ENCODE measurements around the gene DKK2. TPM values are rescaled to one million over a fixed set of nuclear protein-coding genes. Genes with fewer than 3 reads are reported as not detected.

The DKK2 gene
- 0.06 and 0.29 TPM in 2 replicates for total RNA-seq

DNA sequence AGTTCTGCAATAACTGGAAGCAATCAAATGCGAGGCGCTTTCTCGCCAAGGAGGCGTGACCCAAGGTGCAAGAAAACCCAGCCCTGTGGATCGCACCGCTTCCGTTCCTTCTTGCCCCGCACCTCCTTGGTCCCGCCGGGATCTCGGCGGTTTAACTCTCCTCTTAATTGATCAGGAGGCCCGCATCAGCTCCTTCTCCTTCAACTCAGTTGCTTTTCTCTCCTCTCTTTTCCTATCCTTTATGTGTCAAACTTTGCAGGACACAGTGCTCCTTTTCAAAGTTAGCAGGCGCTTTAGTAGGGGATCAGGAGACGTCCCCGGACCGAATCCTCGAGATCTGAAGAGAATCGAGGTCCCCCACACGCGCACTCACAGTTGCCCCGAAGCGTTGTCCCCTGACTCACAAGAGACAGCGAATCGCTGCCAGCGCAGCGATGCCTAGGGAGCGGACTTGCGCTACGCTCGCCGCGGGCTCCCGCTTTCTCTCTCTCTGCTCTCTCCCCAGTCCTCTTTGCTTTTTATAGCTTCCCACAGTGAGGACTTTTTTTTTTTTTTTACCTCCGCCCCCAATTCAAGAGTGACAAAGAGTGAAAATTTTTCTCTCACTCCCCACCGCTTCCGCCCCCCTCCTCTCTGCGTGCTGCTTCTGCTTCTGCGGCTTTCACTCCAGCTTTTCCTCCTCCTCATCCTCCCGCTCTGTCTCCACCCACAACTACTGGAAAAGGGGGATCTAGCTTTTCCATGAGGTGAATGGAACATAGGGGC lies at the start of gene DKK2:
DKK2 (minus strand) TSS at position 495 of the 765 bp plus-strand sequence. CDS start 722 bp downstream, outside the sequence.
- DNase-seq (ENCODE audit: extremely low read depth, low read depth, low spot score), result no peak

DNA sequence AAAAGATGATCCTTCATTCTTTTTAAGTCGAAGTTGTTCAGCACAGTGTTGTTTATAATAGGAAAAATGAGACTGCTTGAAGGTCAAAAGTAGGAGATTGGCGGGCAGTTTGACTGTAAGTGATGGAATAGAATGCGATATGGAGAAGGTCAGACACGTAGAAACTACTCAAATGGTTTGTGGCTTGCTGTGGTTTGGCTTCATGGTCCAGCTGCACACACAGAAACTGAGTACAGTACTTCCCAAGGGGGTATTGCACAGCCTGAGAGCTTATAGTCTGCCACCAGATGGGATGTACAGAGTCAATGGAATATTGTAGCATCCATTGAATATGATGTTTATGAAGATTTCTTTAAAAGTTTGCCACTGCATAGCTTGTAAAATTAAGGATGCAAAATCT lies 41.1 kb upstream of the DKK2 start:
- no peak for DNase-seq (ENCODE audit: extremely low read depth, low read depth, low spot score)

DNA sequence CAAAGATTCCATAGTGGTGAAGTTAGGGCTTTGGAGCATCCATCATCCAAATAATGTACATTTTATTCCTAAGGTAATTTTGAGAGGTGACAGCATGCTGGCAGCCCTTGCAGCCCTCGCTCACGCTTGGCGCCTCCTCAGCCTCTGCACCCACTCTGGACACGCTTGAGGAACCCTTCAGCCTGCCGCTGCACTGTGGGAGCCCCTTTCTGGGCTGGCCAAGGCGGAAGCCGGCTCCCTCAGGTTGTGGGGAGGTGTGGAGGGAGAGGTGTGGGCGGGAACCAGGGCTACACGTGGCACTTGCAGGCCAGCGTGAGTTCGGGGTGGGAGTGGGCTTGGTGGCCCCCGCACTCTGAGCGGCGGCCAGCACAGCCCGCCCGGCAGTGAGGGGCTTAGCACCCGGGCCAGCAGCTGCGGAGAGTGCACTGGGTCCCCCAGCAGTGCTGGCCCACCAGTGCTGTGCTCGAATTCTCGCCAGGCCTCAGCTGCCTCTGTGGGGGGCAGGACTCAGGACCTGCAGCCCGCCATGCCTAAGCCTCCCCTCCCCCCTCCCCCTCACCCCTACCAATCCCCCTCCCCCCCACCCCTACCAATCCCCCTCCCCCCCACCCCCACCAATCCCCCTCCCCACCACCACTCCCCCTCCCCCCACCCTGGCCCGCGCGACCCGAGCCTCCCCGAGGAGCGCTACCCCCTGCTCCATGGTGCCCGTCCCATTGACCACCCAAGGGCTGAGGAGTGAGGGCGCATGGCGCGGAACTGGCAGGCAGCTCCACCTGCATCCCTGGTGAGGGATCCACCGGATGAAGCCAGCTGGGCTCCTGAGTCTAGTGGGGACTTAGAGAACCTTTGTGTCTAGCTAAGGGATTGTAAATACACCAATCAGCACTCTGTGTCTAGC lies 37.0 kb upstream of the DKK2 start:
- DNase-seq (ENCODE audit: extremely low read depth, low read depth, low spot score), result no peak

GRCh38 chr4:107071108-107071507 lies 35.0 kb upstream of the DKK2 start:
- no peak for DNase-seq (ENCODE audit: extremely low read depth, low read depth, low spot score)

DNA sequence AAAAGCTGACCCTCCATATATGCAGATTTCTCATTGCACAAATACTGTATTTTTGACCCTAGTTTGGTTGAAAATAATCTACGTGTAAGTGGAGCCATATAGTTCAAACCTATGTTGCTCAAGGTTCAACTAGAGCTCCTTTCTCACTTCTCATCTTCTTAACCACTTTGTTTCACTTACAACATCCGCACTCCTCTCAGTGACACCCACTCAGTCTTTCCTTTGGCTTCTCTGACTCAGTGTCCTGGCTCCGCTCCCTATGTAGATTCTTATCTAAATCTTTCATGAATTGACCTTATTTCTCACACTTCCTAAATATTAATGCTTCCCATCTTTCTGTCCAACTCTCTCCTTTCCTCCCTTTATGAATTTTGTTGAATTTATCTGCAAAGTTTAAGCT lies 32.9 kb upstream of the DKK2 start:
- DNase-seq (ENCODE audit: extremely low read depth, low read depth, low spot score), result peak; percentile 29

DNA sequence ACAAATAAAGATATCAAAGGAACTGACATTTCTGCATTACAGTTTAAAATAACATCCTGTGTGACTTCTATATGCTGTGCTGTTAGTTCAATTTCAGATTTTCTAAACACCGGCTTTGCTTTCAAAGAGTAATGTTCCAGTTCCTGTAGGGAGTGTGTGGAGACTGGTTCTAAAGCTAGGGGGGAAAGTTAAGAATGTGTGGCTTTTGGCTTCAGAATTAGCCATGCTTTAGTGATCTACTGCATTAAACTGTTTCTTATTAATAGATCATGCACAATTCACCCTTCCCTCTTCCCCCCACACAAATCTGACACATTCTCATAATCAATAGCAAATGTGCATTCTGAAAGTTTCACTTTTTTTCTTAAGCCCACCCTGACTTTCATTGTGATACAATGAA lies 32.0 kb upstream of the DKK2 start:
- DNase-seq (ENCODE audit: extremely low read depth, low read depth, low spot score), result no peak

GRCh38 chr4:107066621-107067020 lies 30.5 kb upstream of the DKK2 start:
- DNase-seq (ENCODE audit: extremely low read depth, low read depth, low spot score), result no peak

DNA sequence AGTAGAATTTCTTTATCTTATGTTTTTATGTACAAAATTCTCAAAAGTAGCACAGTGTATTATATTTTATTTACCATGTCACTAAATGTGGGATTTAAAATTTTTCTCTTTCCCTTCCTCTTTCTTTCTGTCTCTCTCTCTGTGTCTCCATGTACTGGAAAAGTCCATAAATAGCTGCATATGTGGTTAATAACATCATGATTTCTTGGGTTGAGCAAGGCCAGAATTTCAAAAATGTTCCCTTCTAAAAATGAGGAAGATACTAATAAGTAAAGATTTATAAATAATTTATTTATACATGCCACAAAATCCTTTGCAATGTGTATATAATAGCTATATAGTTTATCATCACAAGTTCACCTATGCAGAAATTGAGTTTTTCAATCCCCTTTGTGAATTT lies 29.1 kb upstream of the DKK2 start:
- no peak for DNase-seq (ENCODE audit: extremely low read depth, low read depth, low spot score)

- DNase-seq (ENCODE audit: extremely low read depth, low read depth, low spot score), result no peak
Observed at GRCh38 chr4:107060388-107060787, 24.3 kb upstream of the DKK2 start.

- no peak for DNase-seq (ENCODE audit: extremely low read depth, low read depth, low spot score)
Observed at GRCh38 chr4:107058828-107059227, 22.7 kb upstream of the DKK2 start.

GRCh38 chr4:107050525-107051135 lies 14.5 kb upstream of the DKK2 start:
- DNase-seq (ENCODE audit: extremely low read depth, low read depth, low spot score), result no peak

- no peak for DNase-seq (ENCODE audit: extremely low read depth, low read depth, low spot score)
Observed at GRCh38 chr4:107046261-107046660, 10.1 kb upstream of the DKK2 start.

DNA sequence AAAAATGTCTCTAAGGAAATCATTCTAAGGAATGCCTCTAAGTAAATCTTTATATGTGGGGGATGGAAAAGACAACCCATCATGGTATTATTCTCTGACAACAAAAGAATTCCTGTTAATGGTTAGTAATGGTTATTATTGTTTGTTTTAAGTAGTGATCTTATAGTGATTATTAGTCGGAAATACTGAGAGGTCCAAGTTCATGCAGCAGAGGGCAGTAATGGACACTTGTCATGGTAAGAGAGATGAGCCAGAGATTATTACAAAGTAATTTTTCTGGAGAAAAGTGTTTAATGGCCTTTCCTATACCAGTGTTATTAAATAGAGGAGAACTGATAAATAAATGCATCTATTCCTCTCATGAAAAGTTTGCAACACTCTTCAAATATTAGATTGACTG lies 8.1 kb upstream of the DKK2 start:
- no peak for DNase-seq (ENCODE audit: extremely low read depth, low read depth, low spot score)

- DNase-seq (ENCODE audit: extremely low read depth, low read depth, low spot score), result no peak
Observed at GRCh38 chr4:107037199-107037584, 1.1 kb upstream of the DKK2 start.

DNA sequence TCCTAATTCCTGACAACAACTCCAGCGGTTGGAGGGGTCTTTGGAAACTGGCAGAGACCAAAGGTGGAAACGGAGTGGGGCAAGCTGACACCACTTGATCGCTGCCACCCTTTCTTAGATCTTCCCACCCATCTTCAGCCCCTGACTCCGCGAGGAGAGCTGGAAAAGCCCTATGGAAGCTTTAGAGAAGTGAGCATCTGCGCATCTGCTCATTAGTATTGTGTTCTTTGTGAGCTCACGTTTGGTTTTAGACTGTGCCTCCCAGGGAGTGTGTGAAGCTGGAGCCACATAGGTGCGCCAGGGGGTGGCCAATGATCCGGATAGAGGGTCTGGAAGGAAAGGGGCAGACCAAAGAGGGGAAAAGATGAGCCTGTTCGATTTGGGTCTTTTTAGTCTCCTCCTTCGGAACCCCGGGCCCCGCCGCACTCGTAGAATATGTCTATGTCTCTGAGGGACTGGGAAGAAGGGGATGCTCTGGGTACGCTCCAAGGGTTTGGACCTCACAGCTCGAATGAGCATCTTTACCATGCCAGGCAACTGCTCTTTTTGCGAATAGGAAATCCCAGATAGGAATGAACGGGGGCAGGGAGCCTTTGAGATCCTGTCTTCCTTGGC lies 578 bp upstream of the DKK2 start:
- no peak for DNase-seq (ENCODE audit: extremely low read depth, low read depth, low spot score)

GRCh38 chr4:107034996-107035818 lies 906 bp downstream of the DKK2 start:
- DNase-seq (ENCODE audit: extremely low read depth, low read depth, low spot score), result no peak

DNA sequence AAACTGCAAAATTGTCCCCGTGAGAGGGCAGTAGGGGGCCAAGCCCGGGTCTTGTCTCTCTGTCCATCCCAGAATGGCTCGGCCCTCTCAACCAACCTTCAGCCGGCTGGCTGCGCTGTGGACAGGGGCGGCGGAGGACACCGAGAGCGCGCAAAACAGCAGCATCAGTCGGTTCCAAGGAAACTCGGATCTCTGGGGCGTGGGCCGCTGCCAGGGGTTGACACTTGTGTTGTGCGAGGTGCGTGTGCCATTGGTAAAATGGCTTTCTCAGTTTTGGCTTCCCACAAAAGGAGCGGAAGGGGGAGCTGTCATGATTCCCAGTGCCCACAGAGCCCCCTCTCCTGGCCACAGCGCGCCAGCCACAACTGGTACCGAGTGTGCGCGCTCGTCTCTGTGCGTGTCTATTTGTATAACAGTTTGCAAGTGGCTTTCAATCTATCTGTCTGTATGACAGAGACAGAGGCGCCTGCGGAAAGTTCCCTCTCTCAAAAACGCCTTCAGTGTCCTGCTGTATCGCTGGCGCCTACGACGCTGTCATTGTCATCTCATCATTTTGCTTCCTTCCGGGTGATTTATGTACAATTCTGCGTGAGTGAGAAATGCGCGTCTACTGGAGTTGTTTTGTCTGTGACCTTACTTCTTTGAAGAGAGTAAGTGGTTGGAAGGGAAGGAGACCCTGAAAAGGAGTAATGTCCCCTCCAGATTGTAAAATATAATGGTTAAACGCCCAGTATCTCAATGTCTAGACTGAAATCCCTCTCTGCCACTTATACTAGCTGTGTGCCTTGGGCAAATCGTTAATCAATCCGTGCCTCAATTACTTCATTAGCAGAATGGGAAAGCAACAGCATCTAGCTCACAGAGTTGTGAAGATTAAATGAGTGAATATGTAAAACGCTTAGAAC lies 1.8 kb downstream of the DKK2 start:
- no peak for DNase-seq (ENCODE audit: extremely low read depth, low read depth, low spot score)

DNA sequence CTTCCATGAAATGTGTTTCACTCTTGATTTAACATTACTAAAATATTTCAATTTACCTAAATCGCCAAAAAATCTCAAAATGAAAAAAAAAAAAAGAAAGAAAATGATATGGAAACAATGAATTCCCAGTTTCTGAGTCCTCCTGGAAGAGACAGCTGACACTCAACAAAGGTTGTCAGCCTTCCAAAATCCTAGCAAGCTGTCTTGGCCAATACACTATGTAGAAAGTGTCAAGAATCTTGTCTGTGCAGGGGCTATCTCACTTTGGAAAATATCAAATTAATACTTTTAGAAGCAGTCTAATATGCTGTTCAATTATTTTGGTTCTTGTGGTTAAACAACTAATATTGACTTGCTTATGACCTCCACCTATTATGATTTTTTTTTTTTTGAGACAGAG lies 8.7 kb downstream of the DKK2 start:
- DNase-seq (ENCODE audit: extremely low read depth, low read depth, low spot score), result no peak

GRCh38 chr4:107018344-107018735 lies 17.8 kb downstream of the DKK2 start:
- no peak for DNase-seq (ENCODE audit: extremely low read depth, low read depth, low spot score)

All from glomerular endothelial cell (primary cell).